GM08714 (cell line): ENCODE measurements around the gene ODR4.

Experiments used
- H3K4me3 ChIP-seq: fragments of 200-500 bp; sonication (Bioruptor generic); 2 replicates; pipeline ENCODE4 v1.5.1; 2014; ENCODE audit warnings: mild to moderate bottlenecking, low read length, inconsistent platforms
- ZNF274 ChIP-seq: IDR thresholded peaks from 2 replicates; pipeline ENCODE4 v1.6.1; 2012; ENCODE audit warnings: mild to moderate bottlenecking, low read depth, low read length

The ODR4 gene

DNA sequence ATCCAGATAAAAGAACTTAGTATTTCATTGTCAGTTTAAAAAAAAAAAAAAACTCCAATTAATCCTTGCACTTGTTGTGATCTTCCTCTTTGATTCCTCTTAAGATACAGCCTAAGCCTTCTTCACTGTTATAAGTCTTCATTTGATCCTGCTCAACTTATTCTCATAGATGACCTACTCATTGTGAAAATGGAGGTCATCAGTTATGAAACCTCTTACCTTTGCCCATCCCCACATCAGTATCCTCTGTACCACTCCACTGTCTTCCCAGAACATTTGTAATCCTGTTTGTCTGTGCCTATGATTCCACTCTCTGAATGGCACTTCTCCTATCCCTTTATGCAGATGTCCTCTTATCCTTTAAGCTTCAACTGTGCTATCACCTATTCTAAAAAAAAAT lies 28.0 kb downstream of the ODR4 start:
- H3K4me3 ChIP-seq: no peak overlapping the region
- no peak for TF ChIP-seq ZNF274

DNA sequence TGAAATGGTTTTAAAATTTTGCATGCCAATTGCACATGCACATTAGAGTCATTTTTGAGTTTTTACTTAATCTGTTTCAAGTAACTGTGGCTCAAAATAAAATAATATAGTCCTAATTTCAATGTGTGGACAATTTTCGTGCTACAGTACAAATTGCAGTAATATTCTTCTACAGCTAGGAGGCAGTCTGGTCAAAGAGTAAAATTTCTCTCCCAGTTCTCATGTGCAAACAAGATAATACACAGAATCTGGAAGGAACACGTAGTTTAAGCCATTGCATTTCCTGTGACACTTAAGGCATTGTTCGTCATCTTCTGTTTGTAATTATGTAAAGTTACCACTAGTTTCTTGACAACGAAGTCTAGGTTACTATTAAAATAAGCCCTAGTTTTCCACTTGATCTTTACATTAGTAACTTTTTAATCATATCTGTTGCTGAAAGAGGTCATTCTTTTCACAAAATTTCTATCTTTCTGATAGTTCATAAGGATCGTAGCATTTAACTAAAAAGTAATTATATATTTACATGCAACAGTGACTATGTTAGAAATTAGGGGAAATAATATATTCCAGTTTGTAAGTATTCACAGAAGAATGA lies 28.9 kb downstream of the ODR4 start:
- H3K4me3 ChIP-seq: no peak overlapping the region
- no peak for TF ChIP-seq ZNF274

DNA sequence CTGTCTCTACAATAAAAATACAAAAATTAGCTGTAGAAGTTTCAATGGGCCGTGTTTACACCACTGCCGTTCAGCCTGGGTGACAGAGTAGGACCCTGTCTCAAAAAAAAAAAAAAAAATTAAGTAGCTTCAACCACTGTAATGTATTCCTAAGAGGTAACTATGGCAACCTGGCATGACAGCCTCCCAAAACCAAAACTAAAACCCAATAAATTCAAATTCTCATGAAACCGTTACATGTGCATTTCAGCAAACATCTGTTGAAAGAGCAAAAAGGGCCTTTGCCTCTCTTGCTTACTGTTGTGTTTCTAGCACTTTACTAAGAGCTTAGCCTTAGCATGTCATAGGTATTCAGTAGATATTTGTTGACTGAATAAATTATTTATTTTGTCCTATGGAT lies 33.5 kb downstream of the ODR4 start:
- TF ChIP-seq ZNF274: no peak
- no peak overlapping the region for H3K4me3 ChIP-seq

DNA sequence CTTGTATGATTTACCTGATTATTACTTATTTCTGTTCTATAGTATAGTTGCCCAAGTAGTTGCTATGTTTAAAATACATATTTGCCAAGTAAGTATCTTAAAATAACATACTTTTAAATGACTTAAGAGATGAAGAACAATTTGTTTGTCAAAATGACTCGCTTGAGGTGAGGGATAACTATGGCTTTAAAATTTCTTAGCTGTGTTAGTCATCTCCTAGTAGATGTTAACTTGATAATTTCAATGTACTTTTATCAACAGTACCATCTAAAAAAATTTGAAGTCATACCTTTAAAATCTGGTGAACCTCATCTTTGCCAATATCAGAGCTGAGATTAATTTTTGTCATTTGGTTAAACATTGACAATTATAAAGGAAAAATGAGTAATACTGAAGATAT lies 37.7 kb downstream of the ODR4 start:
- TF ChIP-seq ZNF274: no peak
- H3K4me3 ChIP-seq: no peak overlapping the region

DNA sequence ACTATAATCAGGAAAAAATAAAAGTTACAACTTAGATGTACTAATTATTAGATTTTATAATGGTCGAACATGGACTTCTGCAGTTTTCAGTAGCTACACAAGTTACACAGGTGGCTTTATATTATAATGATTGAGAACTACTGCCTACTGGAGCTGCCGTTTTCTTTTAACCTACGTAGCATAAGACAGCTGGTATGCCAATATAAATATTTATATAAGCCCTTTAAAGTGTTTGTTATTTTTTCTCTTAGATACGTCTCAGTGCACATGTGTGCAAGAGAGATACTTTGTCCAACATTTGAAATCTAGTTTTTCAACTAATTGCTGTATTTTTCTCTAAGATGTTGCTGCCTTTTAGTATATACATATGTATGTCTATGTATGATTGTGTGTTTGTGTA lies 42.9 kb downstream of the ODR4 start:
- H3K4me3 ChIP-seq: no peak overlapping the region
- TF ChIP-seq ZNF274: no peak

- no peak for TF ChIP-seq ZNF274
- no peak overlapping the region for H3K4me3 ChIP-seq
These were observed 44.7 kb downstream of the ODR4 start for GRCh38 chr1:186420311-186420710.

GRCh38 chr1:186420923-186421322 lies 45.3 kb downstream of the ODR4 start:
- TF ChIP-seq ZNF274: no peak
- no peak overlapping the region for H3K4me3 ChIP-seq

DNA sequence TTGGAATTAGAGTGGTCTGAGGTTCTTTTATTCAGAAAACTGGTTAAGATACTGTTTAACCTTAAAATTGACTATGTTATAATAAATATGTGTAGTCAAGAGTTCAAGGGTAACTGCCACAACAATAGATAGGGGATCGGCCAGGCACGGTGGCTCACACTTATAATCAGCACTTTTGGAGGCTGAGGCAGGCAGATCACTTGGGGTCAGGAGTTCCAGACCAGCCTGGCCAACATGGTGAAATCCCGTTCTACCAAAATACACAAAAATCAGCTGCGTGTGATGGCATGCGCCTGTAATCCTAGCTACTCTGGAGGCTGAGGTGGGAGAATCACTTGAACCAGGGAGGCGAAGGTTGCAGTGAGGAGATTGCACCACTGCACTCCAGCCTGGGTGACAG lies 45.8 kb downstream of the ODR4 start:
- no peak for TF ChIP-seq ZNF274
- H3K4me3 ChIP-seq: no peak overlapping the region

- no peak overlapping the region for H3K4me3 ChIP-seq
- no peak for TF ChIP-seq ZNF274
These were observed 48.9 kb downstream of the ODR4 start for GRCh38 chr1:186424539-186424938.

- TF ChIP-seq ZNF274: no peak
- H3K4me3 ChIP-seq: no peak overlapping the region
These were observed 50.5 kb downstream of the ODR4 start for GRCh38 chr1:186426118-186426517.

GRCh38 chr1:186429017-186429416 lies 53.4 kb downstream of the ODR4 start:
- TF ChIP-seq ZNF274: no peak

DNA sequence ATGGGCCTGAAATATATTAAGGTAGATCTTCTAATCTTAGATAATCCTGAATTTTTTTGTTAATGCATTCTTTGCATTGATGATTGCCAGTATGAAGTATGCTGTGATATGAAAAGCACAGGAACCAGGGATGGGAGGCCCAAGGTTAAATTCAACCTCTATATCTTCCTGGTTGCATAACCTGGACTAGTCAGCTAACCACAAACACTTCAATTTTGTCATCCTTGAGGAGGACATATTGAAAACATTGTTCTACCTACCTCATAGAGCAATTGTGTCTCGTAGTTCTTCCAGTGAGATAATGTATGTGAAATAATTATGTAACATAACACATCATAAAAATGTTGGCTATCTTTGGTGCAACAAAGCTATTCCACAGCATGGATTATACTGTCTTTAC lies 59.7 kb downstream of the ODR4 start:
- H3K4me3 ChIP-seq: no peak overlapping the region
- TF ChIP-seq ZNF274: no peak

More at GRCh38 chr1:186429017-186429416, 53.4 kb downstream of the ODR4 start:
- no peak overlapping the region for H3K4me3 ChIP-seq

GRCh38 chr1:186438567-186438966 lies 62.9 kb downstream of the ODR4 start:
- TF ChIP-seq ZNF274: no peak
- no peak overlapping the region for H3K4me3 ChIP-seq

GRCh38 chr1:186440584-186440983 lies 64.9 kb downstream of the ODR4 start:
- no peak overlapping the region for H3K4me3 ChIP-seq
- no peak for TF ChIP-seq ZNF274

DNA sequence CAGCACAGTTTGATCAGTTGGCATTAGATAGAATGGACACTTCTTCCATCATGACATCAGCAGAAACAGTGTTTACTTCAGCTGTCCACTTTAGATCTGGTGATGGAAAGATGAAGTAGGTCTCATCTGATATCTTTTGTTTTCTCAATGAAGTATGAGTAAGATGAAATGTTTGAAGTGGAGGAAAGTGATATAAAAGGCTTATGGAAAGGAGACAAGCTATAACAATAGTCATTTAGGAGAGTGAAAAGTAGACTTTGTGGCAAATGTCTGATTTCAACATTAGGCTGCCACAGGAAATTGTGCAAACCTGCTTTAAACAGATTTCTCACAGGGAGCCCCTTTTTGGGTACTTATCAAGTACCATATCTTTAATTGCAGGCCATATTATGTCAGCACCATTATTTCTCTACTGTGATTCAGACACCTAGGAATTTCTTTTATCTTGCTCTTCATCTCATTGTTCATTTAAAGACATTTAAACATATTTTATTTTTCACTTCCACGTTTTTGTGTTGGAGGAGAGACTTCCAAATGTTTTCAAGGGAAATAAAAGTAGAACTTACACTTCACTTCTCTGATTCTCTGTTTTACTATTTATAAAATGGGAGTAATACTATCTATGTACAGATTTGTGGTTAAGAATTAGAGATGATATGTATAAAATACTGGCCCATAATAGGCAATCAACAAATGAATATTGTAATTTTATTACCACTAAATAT lies 67.2 kb downstream of the ODR4 start:
- no peak for TF ChIP-seq ZNF274
- no peak overlapping the region for H3K4me3 ChIP-seq

- TF ChIP-seq ZNF274: no peak
- H3K4me3 ChIP-seq: no peak overlapping the region
These were observed 68.0 kb downstream of the ODR4 start for GRCh38 chr1:186443638-186444037.

DNA sequence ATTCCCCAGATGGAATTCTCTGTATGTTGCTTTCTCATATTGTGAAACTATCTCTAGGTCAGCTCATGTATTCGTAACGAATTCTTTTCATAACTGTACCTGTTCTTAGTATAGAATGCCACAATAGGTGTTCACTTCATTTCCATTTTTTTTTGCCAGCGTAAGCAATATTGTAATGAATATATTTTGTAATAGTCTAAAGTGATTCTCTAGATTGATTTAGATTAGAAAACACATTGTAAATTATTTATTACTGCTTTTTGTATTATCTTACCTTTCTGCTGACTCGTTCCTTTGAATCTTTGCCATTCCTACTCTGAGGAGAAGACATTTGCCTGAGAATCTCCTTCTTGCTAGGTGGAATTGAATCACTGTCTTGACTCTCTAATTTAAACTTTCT lies 70.5 kb downstream of the ODR4 start:
- no peak overlapping the region for H3K4me3 ChIP-seq
- TF ChIP-seq ZNF274: no peak
